Thoracic aorta (tissue), 2 donors: Measurements from ENCODE around the gene ALAS2. TPM values are rescaled to one million over a fixed set of nuclear protein-coding genes. Genes with fewer than 3 reads are reported as not detected.

Experiments used
- ATAC-seq: fragments of 150-250 bp; one replicate; pipeline ENCODE4 v1.8.0; 2017; ENCODE audit warnings: low read depth; ENCODE audit not compliant: insufficient number of reproducible peaks, low FRiP score
- DNase-seq: peaks from one replicate; pipeline ENCODE4 v3.0.0-alpha.2; 2020; ENCODE audit warnings: low spot score
- H3K27ac ChIP-seq, 2 donors: fragments of 200-600 bp; sonication (generic); 1 replicate in 1 of 2; 2 replicates in 1 of 2; pipeline ENCODE4 v1.5.1; 2016; ENCODE audit warnings: mild to moderate bottlenecking in 2 of 2, moderate library complexity in 2 of 2
- H3K27me3 ChIP-seq: fragments of 200-600 bp; sonication (generic); replicated peaks from 2 replicates; pipeline ENCODE4 v1.6.0; 2016; ENCODE audit warnings: mild to moderate bottlenecking; ENCODE audit not compliant: insufficient read depth
- H3K36me3 ChIP-seq: fragments of 200-600 bp; sonication (generic); one replicate; pipeline ENCODE4 v1.5.1; 2016
- H3K4me1 ChIP-seq, 2 donors: fragments of 200-600 bp; sonication (generic); 1 replicate in 1 of 2; 2 replicates in 1 of 2; pipeline versions ENCODE4 v1.5.1 to v1.6.0; 2016; ENCODE audit warnings: low read depth in 2 of 2, mild to moderate bottlenecking in 1 of 2; ENCODE audit not compliant: control insufficient read depth in 1 of 2
- H3K4me3 ChIP-seq: fragments of 200-600 bp; sonication (generic); 2 replicates; pipeline ENCODE4 v1.5.1; 2016; ENCODE audit warnings: mild to moderate bottlenecking
- H3K9me3 ChIP-seq: fragments of 200-600 bp; sonication (generic); 2 replicates; pipeline ENCODE4 v1.5.1; 2016
- total RNA-seq, 2 donors: library from RNA; depleted of rRNA; stranded (reverse); fragments of >200 nt; gene quantifications; one replicate each; pipeline versions ENCODE4 v1.1.0 to v1.2.3, GENCODE V29; 2016
- TF ChIP-seq, protein P1 (sequence below): fragments of 200-600 bp; sonication (generic); IDR thresholded peaks from one replicate; pipeline ENCODE4 v1.5.1; 2019; ENCODE audit warnings: antibody characterized with exemption

ALAS2 gene
- total RNA-seq, 2 donors from 2014 or later: 8.5 TPM; not detected in 1

DNA sequence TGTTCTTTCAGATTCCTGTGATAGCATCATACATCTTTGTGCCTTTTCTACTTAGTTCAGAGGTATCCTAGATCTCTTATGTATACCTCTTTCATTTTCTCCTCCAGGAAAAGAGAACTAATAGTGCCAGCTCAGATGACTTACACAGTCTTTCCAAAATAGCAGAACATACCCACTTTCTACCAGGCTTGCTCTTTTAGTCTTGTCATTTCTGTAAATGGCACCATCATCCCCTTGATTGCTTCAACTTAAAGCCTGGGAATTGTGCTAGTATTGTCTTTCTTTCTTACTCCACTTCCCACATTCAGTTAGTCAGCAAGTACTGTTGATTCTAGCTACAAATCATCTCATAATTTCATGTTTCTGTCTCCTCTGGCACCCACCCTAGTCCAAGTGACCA, 25.5 kb downstream of the ALAS2 start:
- DNase-seq: no peak
- peaks cover 4% of the 10 kb centered on the region for H3K36me3 ChIP-seq

GRCh38 chrX:55004231-55004630, 26.5 kb downstream of the ALAS2 start:
- Histone ChIP-seq H3K9me3 (no peaks in the 10 kb centered on the region), H3K36me3 (peaks cover 4% of the 10 kb centered on the region), H3K4me1 (peaks cover 17 to 21% of the 10 kb centered on the region in 2 donors), H3K4me3 (no peak overlapping the region), H3K27me3 (no peaks in the 10 kb centered on the region), H3K27ac (no peak overlapping the region)
- DNase-seq (no peak), ATAC-seq (no peak)
- TF ChIP-seq, protein P1, sequence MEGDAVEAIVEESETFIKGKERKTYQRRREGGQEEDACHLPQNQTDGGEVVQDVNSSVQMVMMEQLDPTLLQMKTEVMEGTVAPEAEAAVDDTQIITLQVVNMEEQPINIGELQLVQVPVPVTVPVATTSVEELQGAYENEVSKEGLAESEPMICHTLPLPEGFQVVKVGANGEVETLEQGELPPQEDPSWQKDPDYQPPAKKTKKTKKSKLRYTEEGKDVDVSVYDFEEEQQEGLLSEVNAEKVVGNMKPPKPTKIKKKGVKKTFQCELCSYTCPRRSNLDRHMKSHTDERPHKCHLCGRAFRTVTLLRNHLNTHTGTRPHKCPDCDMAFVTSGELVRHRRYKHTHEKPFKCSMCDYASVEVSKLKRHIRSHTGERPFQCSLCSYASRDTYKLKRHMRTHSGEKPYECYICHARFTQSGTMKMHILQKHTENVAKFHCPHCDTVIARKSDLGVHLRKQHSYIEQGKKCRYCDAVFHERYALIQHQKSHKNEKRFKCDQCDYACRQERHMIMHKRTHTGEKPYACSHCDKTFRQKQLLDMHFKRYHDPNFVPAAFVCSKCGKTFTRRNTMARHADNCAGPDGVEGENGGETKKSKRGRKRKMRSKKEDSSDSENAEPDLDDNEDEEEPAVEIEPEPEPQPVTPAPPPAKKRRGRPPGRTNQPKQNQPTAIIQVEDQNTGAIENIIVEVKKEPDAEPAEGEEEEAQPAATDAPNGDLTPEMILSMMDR: no peak

More for the DNA sequence above, 25.5 kb downstream of the ALAS2 start:
- no peaks in the 10 kb centered on the region for H3K9me3 ChIP-seq
- ATAC-seq: no peak
- no peak overlapping the region for H3K4me3 ChIP-seq
- TF ChIP-seq, protein P1: no peak
- no peak overlapping the region for H3K27ac ChIP-seq
- H3K27me3 ChIP-seq: no peaks in the 10 kb centered on the region
- peaks cover 17 to 21% of the 10 kb centered on the region in 2 donors for H3K4me1 ChIP-seq

DNA sequence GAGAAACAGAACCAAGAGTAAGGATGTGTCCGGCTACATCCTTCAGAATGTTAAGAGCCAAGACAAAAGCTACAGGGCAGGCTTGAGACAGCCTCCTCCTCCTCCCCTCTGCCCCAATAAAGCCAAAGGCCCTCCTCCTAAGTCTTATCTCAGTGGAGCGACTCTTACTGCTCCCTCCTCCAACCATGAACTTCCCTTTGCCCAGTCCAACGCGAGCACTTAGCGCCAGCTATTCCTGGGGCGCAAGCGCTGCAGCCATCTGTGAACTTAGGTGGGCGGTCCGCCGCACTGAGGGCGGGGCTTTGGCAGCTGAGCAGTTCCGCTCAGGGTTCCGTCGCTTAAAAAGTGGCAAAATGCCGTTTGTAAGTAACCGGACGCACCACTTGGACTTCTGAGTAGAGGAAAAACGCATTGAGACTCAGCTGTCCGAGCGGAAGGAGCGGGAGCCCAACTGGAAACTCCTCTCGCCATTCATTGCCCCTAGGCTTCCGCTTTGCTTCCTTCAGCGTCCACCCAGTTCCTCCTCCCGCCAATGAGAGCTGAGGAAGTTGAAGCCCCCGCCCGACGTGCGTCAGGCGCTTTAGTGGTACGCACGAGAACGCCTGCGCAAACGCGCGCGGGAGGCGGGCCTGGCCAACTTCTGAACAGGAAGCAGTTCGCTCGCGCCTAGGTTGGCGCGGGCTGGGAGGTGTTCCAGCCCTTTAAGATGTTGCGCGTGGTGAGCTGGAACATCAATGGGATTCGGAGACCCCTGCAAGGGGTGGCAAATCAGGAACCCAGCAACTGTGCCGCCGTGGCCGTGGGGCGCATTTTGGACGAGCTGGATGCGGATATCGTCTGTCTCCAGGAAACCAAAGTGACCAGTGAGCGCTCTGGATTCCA, 30.8 kb downstream of the ALAS2 start, which contains the start of gene APEX2:
Gene APEX2 (plus strand): TSS at position 647 of the 882 bp plus-strand sequence. CDS start 60 bp downstream, at position 707.
- Histone ChIP-seq H3K36me3 (peaks cover 4% of the 10 kb centered on the region), H3K4me1 (peaks cover 3 to 9% of the 10 kb centered on the region in 2 donors)
- ATAC-seq: peak; percentile 98

DNA sequence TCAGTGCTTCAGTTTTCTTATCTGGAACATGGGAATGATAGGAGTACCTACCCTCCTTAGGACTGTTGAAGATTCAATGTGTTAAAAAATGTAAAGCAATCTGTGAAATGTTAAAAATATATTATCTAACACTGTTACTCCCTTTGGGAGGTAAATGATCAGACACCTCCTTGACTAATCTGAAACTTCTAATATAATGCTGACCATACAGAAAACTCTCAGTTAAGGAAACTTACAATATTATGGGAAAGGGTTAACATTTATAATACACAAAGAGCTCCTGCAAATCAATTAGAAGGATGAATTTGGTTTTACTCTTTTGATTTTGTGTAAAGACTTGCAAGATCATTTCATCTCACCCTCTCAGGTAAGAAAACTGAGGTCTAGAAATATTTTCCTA, 35.2 kb downstream of the ALAS2 start:
- ATAC-seq (no peak), DNase-seq (no peak)
- H3K36me3 ChIP-seq: no peaks in the 10 kb centered on the region
- no peak overlapping the region for H3K27ac ChIP-seq
- no peaks in the 10 kb centered on the region for H3K27me3 ChIP-seq
- no peak overlapping the region for H3K4me3 ChIP-seq
- H3K9me3 ChIP-seq: no peaks in the 10 kb centered on the region
- TF ChIP-seq, protein P1: no peak
- H3K4me1 ChIP-seq: no peaks in the 10 kb centered on the region

More for the DNA sequence above, 30.8 kb downstream of the ALAS2 start, which contains the start of gene APEX2:
- H3K27ac ChIP-seq: peak within 1 kb of the TSS; percentile 66 to 89
- peak; percentile 59 for DNase-seq
- TF ChIP-seq, protein P1: no peak
- H3K4me3 ChIP-seq: peak within 1 kb of the TSS; percentile 77
- H3K9me3 ChIP-seq: no peaks in the 10 kb centered on the region
- H3K27me3 ChIP-seq: no peaks in the 10 kb centered on the region

DNA sequence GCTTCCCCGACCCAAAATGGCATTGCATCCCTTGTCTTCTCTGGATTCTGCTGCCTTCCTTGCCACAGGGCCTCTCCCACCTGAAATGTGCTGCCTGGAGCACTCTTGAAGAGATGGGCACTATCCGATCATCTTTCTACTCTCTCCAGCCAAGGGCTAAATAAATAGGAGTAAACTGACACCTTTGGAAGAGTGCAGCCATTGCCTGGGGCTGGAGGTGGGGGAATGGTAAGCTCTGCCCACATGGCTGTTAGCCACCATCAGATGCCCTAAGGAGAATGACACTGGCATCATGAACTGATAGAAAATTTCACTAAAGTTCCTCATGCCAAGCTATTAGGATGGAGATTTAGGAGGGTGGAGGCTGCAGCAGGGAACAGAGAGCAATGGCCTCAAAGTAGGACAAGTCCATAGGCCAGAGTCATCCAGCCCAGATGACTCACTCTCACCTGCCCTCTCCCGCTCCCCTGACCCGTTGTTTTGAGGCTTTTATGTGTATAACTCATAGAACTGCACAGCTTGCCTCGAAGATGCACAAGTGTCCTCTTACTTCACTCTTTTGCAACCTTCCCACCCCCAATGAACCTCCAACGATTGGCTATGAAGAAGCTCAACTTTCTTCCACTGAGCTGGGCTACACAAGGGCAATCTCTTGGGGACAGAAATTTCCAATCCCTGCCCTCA, 36.0 kb downstream of the ALAS2 start:
- H3K4me3 ChIP-seq: no peak overlapping the region
- TF ChIP-seq, protein P1: no peak
- H3K36me3 ChIP-seq: no peaks in the 10 kb centered on the region
- no peaks in the 10 kb centered on the region for H3K4me1 ChIP-seq
- no peak for DNase-seq
- H3K27me3 ChIP-seq: no peaks in the 10 kb centered on the region
- H3K9me3 ChIP-seq: no peaks in the 10 kb centered on the region
- H3K27ac ChIP-seq: no peak overlapping the region
- ATAC-seq: no peak
